ENCODE measurements around the gene YEATS2. TPM values are rescaled to one million over a fixed set of nuclear protein-coding genes. Genes with fewer than 3 reads are reported as not detected.
A peak's percentile ranks its signal among the peaks of the same experiment; 100 is the strongest.

YEATS2 gene
- total and polyA plus RNA-seq, 2 of the 4 experiments (the other 2 are of a cell fraction): 30.1 to 43.0 TPM

- peak overlapping the region; percentile 50 for H2BK120ac ChIP-seq (ENCODE audit: low read depth, low read length)
- BruUV-seq (replicated peaks): no TSS peak
- H2AFZ ChIP-seq (replicated peaks; ENCODE audit: low read length, poor library complexity): peak overlapping the region; percentile 89
- peak overlapping the region; percentile 69 for H3K4me2 ChIP-seq (ENCODE audit: low read depth, low read length)
- H3K56ac ChIP-seq (ENCODE audit: extremely low read depth, insufficient read depth, low read length): peak overlapping the region; percentile 77; the same call in 1 of the 2 replicates
- H4K5ac ChIP-seq (ENCODE audit: low read depth, low read length): peak overlapping the region; percentile 74
- H3K23ac ChIP-seq (ENCODE audit: low read depth, low read length): peak overlapping the region; percentile 87
- peak overlapping the region; percentile 50 for H3K14ac ChIP-seq (replicated peaks; ENCODE audit: low read depth, low read length)
- POLR2A ChIA-PET (ENCODE audit: unreplicated experiment): interaction anchor here (0.6 to 0.7 kb wide), 2 partner anchors 75 to 1088 kb away, joined by 3 to 4 read pairs; no protein-coding TSS in a partner anchor
- H3K79me1 ChIP-seq (ENCODE audit: low read depth in 1 of 2, low read length in 2 of 2): peaks cover 5 to 33% of the 10 kb centered on the region in 2 experiments; a peak in 3 of 4 replicates
- H2BK5ac ChIP-seq (ENCODE audit: low read depth, low read length, poor library complexity, severe bottlenecking): peak overlapping the region; percentile 75
- H4K91ac ChIP-seq (ENCODE audit: insufficient read depth, low read depth, low read length): peak overlapping the region; percentile 61
- H3K27me3 ChIP-seq (ENCODE audit: control insufficient read depth, insufficient read depth, low read length): no peaks in the 10 kb centered on the region
- peak overlapping the region; percentile 93 to 97 for H4K8ac ChIP-seq (ENCODE audit: low read depth in 2 of 2, low read length in 2 of 2)
- H3K4me1 ChIP-seq (ENCODE audit: control insufficient read depth, insufficient read depth, low read length): peaks cover 2% of the 10 kb centered on the region
- in situ Hi-C loops (cut with MboI; ENCODE audit: low sequenced_read_pairs): no loop called here
- TF ChIP-seq NFE2L2 (IDR thresholded peaks at IDR 0.05; ENCODE audit: low read depth, low read length): no peak
- TF ChIP-seq RFX5 (IDR thresholded peaks at IDR 0.05; ENCODE audit: low read depth, low read length): no peak
- TF ChIP-seq ELK1 (IDR thresholded peaks at IDR 0.05; ENCODE audit: borderline replicate concordance, low read depth, low read length): no peak
- TF ChIP-seq RCOR1 (IDR thresholded peaks at IDR 0.05; ENCODE audit: insufficient replicate concordance, low read length): no peak
- TF ChIP-seq POLR2A (IDR thresholded peaks at IDR 0.05; ENCODE audit: low read depth, low read length): no peak
- TF ChIP-seq CEBPB (IDR thresholded peaks at IDR 0.05; ENCODE audit: low read depth, low read length): no peak
- no peak for TF ChIP-seq MAZ (IDR thresholded peaks at IDR 0.05; ENCODE audit: borderline replicate concordance, low read depth, low read length)
- no peak for TF ChIP-seq RAD21 (IDR thresholded peaks at IDR 0.05; ENCODE audit: low read length)
- TF ChIP-seq CTCF (conservative IDR thresholded peaks at IDR 0.05; ENCODE audit: low read depth, low read length): no peak
- no peak for TF ChIP-seq CHD1 (IDR thresholded peaks at IDR 0.05; ENCODE audit: low read depth, low read length)
- TF ChIP-seq SMC3 (IDR thresholded peaks at IDR 0.05; ENCODE audit: low read depth, low read length): no peak
- TF ChIP-seq MXI1 (IDR thresholded peaks at IDR 0.05; ENCODE audit: borderline replicate concordance, low read depth, low read length): no peak
- no peak for TF ChIP-seq BHLHE40 (IDR thresholded peaks at IDR 0.05; ENCODE audit: low read depth, low read length)
- TF ChIP-seq MAFK (IDR thresholded peaks at IDR 0.05; ENCODE audit: low read depth, low read length): no peak
- peak overlapping the region; percentile 77 for H3K4ac ChIP-seq (ENCODE audit: low read depth, low read length)
- peak overlapping the region; percentile 31; the same call in 1 of the 2 replicates for H3K18ac ChIP-seq (ENCODE audit: low read depth, low read length)
- H3K9me3 ChIP-seq (ENCODE audit: control insufficient read depth, insufficient read depth, low read length): no peaks in the 10 kb centered on the region
- intact Hi-C loops (cut with micrococcal nuclease): no loop called here
- H3K9ac ChIP-seq (ENCODE audit: low read depth, low read length): peak overlapping the region; percentile 93
- CTCF ChIA-PET: interaction anchor here (0.6 to 1.0 kb wide), 4 partner anchors 15 to 43 kb away, joined by 3 read pairs; no protein-coding TSS in a partner anchor
- H3K9me1 ChIP-seq (ENCODE audit: insufficient read depth, low read length): peaks cover 4% of the 10 kb centered on the region
- dilution Hi-C loops (cut with HindIII; ENCODE audit: low sequenced_read_pairs, unreplicated experiment): no loop called here
- no peak for DNase-seq
- H3K4me3 ChIP-seq (ENCODE audit: insufficient read depth, low read depth, low read length): peak overlapping the region; percentile 99
- peak overlapping the region; percentile 57; the same call in 2 of the 3 replicates for H2BK15ac ChIP-seq (ENCODE audit: low read depth, low read length)
- no CpG with 5 or more reads among the region's 4 CpGs for WGBS, 2 experiments (ENCODE audit: extremely low coverage in 2 of 2, insufficient read length in 1 of 2)
- peaks cover 3% of the 10 kb centered on the region; the same call in 1 of the 2 replicates for H3K36me3 ChIP-seq (ENCODE audit: control insufficient read depth, insufficient read depth, low read length)
- ATAC-seq (ENCODE audit: low read depth): no peak
- H4K20me1 ChIP-seq (ENCODE audit: insufficient read depth, low read length): peaks cover 35% of the 10 kb centered on the region
- peak overlapping the region; percentile 89 for H2AK5ac ChIP-seq (ENCODE audit: low read depth, low read length)
- H2BK20ac ChIP-seq (ENCODE audit: low read depth, low read length): no peak overlapping the region; the same call in 1 of the 2 replicates
- H2AK9ac ChIP-seq (replicated peaks; ENCODE audit: low read depth, low read length, poor library complexity): peak overlapping the region; percentile 88
- peak overlapping the region; percentile 73 for H3K27ac ChIP-seq (ENCODE audit: insufficient read depth, low read length)
These were observed 431 bp upstream of the YEATS2 start for GRCh38 chr3:183697123-183697609.

All from IMR-90 (cell line).